Activated CD4-positive, CD25-positive, alpha-beta regulatory T cell treated with anti-CD3 and anti-CD28 coated beads, Interleukin-2, amount 50 U/mL, for 16 hours (primary cell): Measurements from ENCODE around the gene SEMA3B.
"Not testable (repeated sequence)": the region's sequence is repeated elsewhere in the genome, so short reads cannot be mapped to it uniquely, and the experiment has no call there.

ENCODE experiments used
- DNase-seq: peaks from one replicate; pipeline ENCODE4 v3.0.0-alpha.2; 2020; ENCODE audit warnings: low read depth, low spot score

Gene SEMA3B

GRCh38 chr3:50258979-50259378 is 10.0 kb upstream of the SEMA3B start:
- DNase-seq = no peak

- DNase-seq = no peak
Observed at GRCh38 chr3:50259432-50260026, 9.4 kb upstream of the SEMA3B start.

- DNase-seq = peak; percentile 65
Observed at GRCh38 chr3:50260027-50260941, 8.7 kb upstream of the SEMA3B start.

GRCh38 chr3:50260942-50261441 is 8.0 kb upstream of the SEMA3B start:
- no peak for DNase-seq

- DNase-seq = no peak
Observed at GRCh38 chr3:50261505-50261904, 7.4 kb upstream of the SEMA3B start.

GRCh38 chr3:50262200-50262599 is 6.7 kb upstream of the SEMA3B start:
- not testable (repeated sequence) for DNase-seq

GRCh38 chr3:50262778-50263177 is 6.2 kb upstream of the SEMA3B start:
- no peak for DNase-seq

GRCh38 chr3:50263478-50264382 is 5.2 kb upstream of the SEMA3B start:
- DNase-seq = no peak

- no peak for DNase-seq
Observed at GRCh38 chr3:50264383-50264963, 4.5 kb upstream of the SEMA3B start.

- DNase-seq = no peak
Observed at GRCh38 chr3:50264964-50265485, 3.9 kb upstream of the SEMA3B start.

GRCh38 chr3:50265571-50265970 is 3.4 kb upstream of the SEMA3B start:
- DNase-seq = no peak

GRCh38 chr3:50266017-50266416 is 2.9 kb upstream of the SEMA3B start:
- no peak for DNase-seq

GRCh38 chr3:50266836-50267235 is 2.1 kb upstream of the SEMA3B start:
- DNase-seq = no peak

GRCh38 chr3:50267280-50267913 is 1.6 kb upstream of the SEMA3B start:
- DNase-seq = no peak

GRCh38 chr3:50268276-50268675 is 671 bp upstream of the SEMA3B start:
- no peak for DNase-seq

- DNase-seq = no peak
Observed at GRCh38 chr3:50269460-50269859, 513 bp downstream of the SEMA3B start.

GRCh38 chr3:50269977-50270413 is 1.0 kb downstream of the SEMA3B start:
- DNase-seq = no peak

- no peak for DNase-seq
Observed at GRCh38 chr3:50270422-50271224, 1.7 kb downstream of the SEMA3B start.

- DNase-seq = no peak
Observed at GRCh38 chr3:50271314-50271936, 2.5 kb downstream of the SEMA3B start.
